Upper lobe of right lung (tissue), 1 donor: ENCODE measurements around the gene ZC2HC1C. TPM values are rescaled to one million over a fixed set of nuclear protein-coding genes. Genes with fewer than 3 reads are reported as not detected.

Experiments
- ATAC-seq: fragments of 200-7000 bp; cut with Tn5 transposase; one replicate; pipeline ENCODE4 v1.9.1; 2020; ENCODE audit warnings: mild to moderate bottlenecking, moderate library complexity
- DNase-seq: peaks from one replicate; pipeline ENCODE4 v3.0.0-alpha.2; 2020
- H3K27ac ChIP-seq: fragments of 200-600 bp; one replicate; pipeline ENCODE4 v1.8.0; 2022
- H3K27me3 ChIP-seq: fragments of 200-600 bp; one replicate; pipeline ENCODE4 v1.8.0; 2022; ENCODE audit warnings: mild to moderate bottlenecking
- H3K36me3 ChIP-seq: fragments of 200-600 bp; one replicate; pipeline ENCODE4 v1.8.0; 2022
- H3K4me1 ChIP-seq: fragments of 200-600 bp; one replicate; pipeline ENCODE4 v1.8.0; 2022
- H3K4me3 ChIP-seq: fragments of 200-600 bp; one replicate; pipeline ENCODE4 v1.8.0; 2022; ENCODE audit warnings: mild to moderate bottlenecking
- H3K9me3 ChIP-seq: fragments of 200-600 bp; one replicate; pipeline ENCODE4 v1.8.0; 2022
- CTCF ChIP-seq: fragments of 200-600 bp; IDR thresholded peaks from one replicate; pipeline ENCODE4 v1.8.0; 2022; ENCODE audit warnings: antibody characterized with exemption
- intact Hi-C: fragments of 100-400 bp; cut with DNase I; formaldehyde crosslinking; loops from one replicate; pipeline ENCODE4 v1.11.0; 2022
- total RNA-seq: library from RNA; stranded (reverse); fragmentation: NEBNext Ultra II Directional; extraction: Animal tissue kit (Norgen Biotek cat#: 25700); gene quantifications from one replicate; pipeline ENCODE4 v1.2.1, GENCODE V29; 2021
- donor health status: DM: no; HTN: yes; CAD: no; lungs with severe emphysema.

ZC2HC1C gene
- total RNA-seq, 1 donor from 2014 or later, result 4.5 TPM

GRCh38 chr14:75049136-75049535 lies 20.3 kb upstream of the ZC2HC1C start:
- Histone ChIP-seq H3K4me1 (peaks cover 25% of the 10 kb centered on the region), H3K4me3 (peak overlapping the region; percentile 70), H3K9me3 (no peaks in the 10 kb centered on the region), H3K27me3 (no peaks in the 10 kb centered on the region), H3K27ac (peak overlapping the region; percentile 93), H3K36me3 (no peaks in the 10 kb centered on the region)
- TF ChIP-seq CTCF, result no peak
- intact Hi-C loops, result no loop called here
- ATAC-seq (no peak), DNase-seq (no peak)

- Histone ChIP-seq H3K27me3 (no peaks in the 10 kb centered on the region), H3K4me1 (peaks cover 20% of the 10 kb centered on the region), H3K4me3 (peak overlapping the region; percentile 70), H3K9me3 (no peaks in the 10 kb centered on the region), H3K27ac (peak overlapping the region; percentile 93), H3K36me3 (no peaks in the 10 kb centered on the region)
- TF ChIP-seq CTCF, result no peak
- intact Hi-C loops, result no loop called here
- DNase-seq (no peak), ATAC-seq (no peak)
Observed at GRCh38 chr14:75049731-75050201, 19.7 kb upstream of the ZC2HC1C start.

- no peak for TF ChIP-seq CTCF
- intact Hi-C loops, result no loop called here
- H3K9me3 ChIP-seq, result no peaks in the 10 kb centered on the region
- peak within 1 kb of the TSS; percentile 70 for H3K4me3 ChIP-seq
- no peaks in the 10 kb centered on the region for H3K27me3 ChIP-seq
- H3K4me1 ChIP-seq, result peaks cover 13% of the 10 kb centered on the region
- peak; percentile 93 for DNase-seq
- peak within 1 kb of the TSS; percentile 93 for H3K27ac ChIP-seq
- ATAC-seq, result peak; percentile 94
- no peaks in the 10 kb centered on the region for H3K36me3 ChIP-seq
Observed at GRCh38 chr14:75050852-75051555, 18.4 kb upstream of the ZC2HC1C start, which contains the start of gene MLH3. Gene MLH3 (minus strand): TSS chr14:75051467. CDS start chr14:75049655, 1,812 bp downstream.

GRCh38 chr14:75051556-75051899 lies 17.9 kb upstream of the ZC2HC1C start:
- ATAC-seq (no peak), DNase-seq (no peak)
- H3K27me3 ChIP-seq, result no peaks in the 10 kb centered on the region
- intact Hi-C loops, result no loop called here
- H3K27ac ChIP-seq, result peak overlapping the region; percentile 93
- peak overlapping the region; percentile 70 for H3K4me3 ChIP-seq
- TF ChIP-seq CTCF, result no peak
- H3K9me3 ChIP-seq, result no peaks in the 10 kb centered on the region
- peaks cover 13% of the 10 kb centered on the region for H3K4me1 ChIP-seq
- no peaks in the 10 kb centered on the region for H3K36me3 ChIP-seq

GRCh38 chr14:75053396-75054291 lies 15.8 kb upstream of the ZC2HC1C start:
- Histone ChIP-seq H3K4me1 (peaks cover 13% of the 10 kb centered on the region), H3K27me3 (no peaks in the 10 kb centered on the region), H3K9me3 (no peaks in the 10 kb centered on the region), H3K4me3 (no peak overlapping the region), H3K27ac (no peak overlapping the region), H3K36me3 (no peaks in the 10 kb centered on the region)
- ATAC-seq (no peak), DNase-seq (no peak)
- intact Hi-C loops, result no loop called here
- TF ChIP-seq CTCF, result no peak
